A673 (cell line): ENCODE data around the gene THOC1. TPM values are rescaled to one million over a fixed set of nuclear protein-coding genes. Genes with fewer than 3 reads are reported as not detected.
"Not testable (repeated sequence)": the region's sequence is repeated elsewhere in the genome, so short reads cannot be mapped to it uniquely, and the experiment has no call there.

Experiments
- BruUV-seq: library from RNA; stranded (reverse); fragments of 400-500 nt; replicated peaks from 2 replicates; lab custom pipeline; 2021; lab: Mats Ljungman, UMichigan
- CTCF ChIA-PET: fragments of 300-600 bp; sonication (Branson Sonifier 250); formaldehyde crosslinking; loops from one replicate; lab custom pipeline; 2022; ENCODE audit warnings: antibody characterized with exemption; lab: Charles Lee
- POLR2A ChIA-PET: fragments of 300-600 bp; sonication (Branson Sonifier 250); formaldehyde crosslinking; loops from one replicate; lab custom pipeline; 2022; ENCODE audit warnings: antibody characterized with exemption; ENCODE audit not compliant: low non-redundant PET; lab: Charles Lee
- DNase-seq: peaks from one replicate; pipeline ENCODE4 v3.0.0-alpha.2; 2015; ENCODE audit warnings: low spot score
- H3K27ac ChIP-seq: fragments of 200-600 bp; sonication (generic); 2 replicates; pipeline ENCODE4 v1.5.1; 2016; ENCODE audit warnings: mixed run types, low read depth, mild to moderate bottlenecking, mixed read lengths, antibody characterized with exemption, low read length; ENCODE audit not compliant: poor library complexity, severe bottlenecking
- H3K27me3 ChIP-seq: fragments of 200-600 bp; sonication (generic); replicated peaks from 2 replicates; pipeline ENCODE4 v1.6.1; 2017; ENCODE audit warnings: mixed run types, low read depth, mild to moderate bottlenecking, mixed read lengths, antibody characterized with exemption, low read length; ENCODE audit not compliant: insufficient read depth, poor library complexity
- H3K36me3 ChIP-seq: fragments of 200-600 bp; sonication (generic); 2 replicates; pipeline ENCODE4 v1.6.1; 2016; ENCODE audit warnings: mixed run types, mild to moderate bottlenecking, mixed read lengths, antibody characterized with exemption, low read length; ENCODE audit not compliant: insufficient read depth, poor library complexity, severe bottlenecking
- H3K4me1 ChIP-seq: fragments of 200-600 bp; sonication (generic); 2 replicates; pipeline ENCODE4 v1.6.1; 2017; ENCODE audit warnings: mixed run types, mild to moderate bottlenecking, mixed read lengths, antibody characterized with exemption, low read length; ENCODE audit not compliant: insufficient read depth, poor library complexity, severe bottlenecking
- H3K4me3 ChIP-seq: fragments of 200-600 bp; sonication (generic); 2 replicates; pipeline ENCODE4 v1.5.1; 2016; ENCODE audit warnings: low read depth, mixed run types, mild to moderate bottlenecking, mixed read lengths, low read length; ENCODE audit not compliant: poor library complexity, severe bottlenecking
- H3K9me3 ChIP-seq: fragments of 200-600 bp; sonication (generic); 2 replicates; pipeline ENCODE4 v1.6.1; 2016; ENCODE audit warnings: mixed run types, low read depth, mild to moderate bottlenecking, mixed read lengths, antibody characterized with exemption, low read length; ENCODE audit not compliant: poor library complexity, severe bottlenecking
- CTCF ChIP-seq: fragments of 300-800, 200-600 bp; sonication (generic); conservative IDR thresholded peaks from 2 replicates; pipeline ENCODE4 v1.5.1; 2017; ENCODE audit warnings: low read depth, mild to moderate bottlenecking, antibody characterized with exemption, low read length, moderate library complexity, mixed read lengths
- EZH2 ChIP-seq: fragments of 200-600 bp; sonication (generic); IDR thresholded peaks from 2 replicates; pipeline ENCODE4 v1.6.1; 2017; ENCODE audit warnings: borderline replicate concordance, low read depth, mild to moderate bottlenecking, mixed read lengths, antibody characterized with exemption, low read length; ENCODE audit not compliant: poor library complexity, severe bottlenecking
- intact Hi-C: fragments of 100-400 bp; cut with micrococcal nuclease; formaldehyde crosslinking; loops from one replicate; pipeline ENCODE4 v1.10.0; 2022; ENCODE audit not compliant: unreplicated experiment
- total RNA-seq: library from RNA; stranded (reverse); gene quantifications from 2 replicates; pipeline ENCODE4 v1.2.3, GENCODE V29; 2021

Gene THOC1
- total RNA-seq, 1 experiment from 2014 or later = 76.7 TPM

- no TSS peak for BruUV-seq
- CTCF ChIA-PET = no interaction called here
- Histone ChIP-seq H3K9me3 (no peaks in the 10 kb centered on the region), H3K27ac (no peak overlapping the region), H3K27me3 (no peaks in the 10 kb centered on the region), H3K4me1 (no peaks in the 10 kb centered on the region), H3K4me3 (no peak overlapping the region), H3K36me3 (no peaks in the 10 kb centered on the region)
- no peak for TF ChIP-seq EZH2
- peak; percentile 48 for TF ChIP-seq CTCF
- POLR2A ChIA-PET = no interaction called here
- intact Hi-C loops = loop anchor here (5.0 kb wide), 2 partner anchors 175 to 540 kb away; no protein-coding TSS in a partner anchor
- peak; percentile 9 for DNase-seq
Observed at GRCh38 chr18:292271-292670, 24.4 kb upstream of the THOC1 start.

- H3K27ac ChIP-seq, POLR2A ChIA-PET, H3K27me3 ChIP-seq, H3K4me1 ChIP-seq, BruUV-seq, CTCF ChIA-PET, H3K36me3 ChIP-seq, H3K4me3 ChIP-seq, H3K9me3 ChIP-seq, DNase-seq: not testable (repeated sequence)
- intact Hi-C loops = loop anchor here (5.0 kb wide), 2 partner anchors 177 to 542 kb away; no protein-coding TSS in a partner anchor
Observed at GRCh38 chr18:289970-290369, 22.1 kb upstream of the THOC1 start.

GRCh38 chr18:289026-289425, 21.2 kb upstream of the THOC1 start:
- no peaks in the 10 kb centered on the region for H3K9me3 ChIP-seq
- intact Hi-C loops = no loop called here
- ChIA-PET POLR2A (no interaction called here), CTCF (no interaction called here)
- H3K4me3 ChIP-seq = no peak overlapping the region
- H3K36me3 ChIP-seq = no peaks in the 10 kb centered on the region
- H3K4me1 ChIP-seq = no peaks in the 10 kb centered on the region
- H3K27me3 ChIP-seq = no peaks in the 10 kb centered on the region
- no TSS peak for BruUV-seq
- DNase-seq = no peak
- TF ChIP-seq EZH2 (no peak), CTCF (no peak)
- H3K27ac ChIP-seq = no peak overlapping the region

DNA sequence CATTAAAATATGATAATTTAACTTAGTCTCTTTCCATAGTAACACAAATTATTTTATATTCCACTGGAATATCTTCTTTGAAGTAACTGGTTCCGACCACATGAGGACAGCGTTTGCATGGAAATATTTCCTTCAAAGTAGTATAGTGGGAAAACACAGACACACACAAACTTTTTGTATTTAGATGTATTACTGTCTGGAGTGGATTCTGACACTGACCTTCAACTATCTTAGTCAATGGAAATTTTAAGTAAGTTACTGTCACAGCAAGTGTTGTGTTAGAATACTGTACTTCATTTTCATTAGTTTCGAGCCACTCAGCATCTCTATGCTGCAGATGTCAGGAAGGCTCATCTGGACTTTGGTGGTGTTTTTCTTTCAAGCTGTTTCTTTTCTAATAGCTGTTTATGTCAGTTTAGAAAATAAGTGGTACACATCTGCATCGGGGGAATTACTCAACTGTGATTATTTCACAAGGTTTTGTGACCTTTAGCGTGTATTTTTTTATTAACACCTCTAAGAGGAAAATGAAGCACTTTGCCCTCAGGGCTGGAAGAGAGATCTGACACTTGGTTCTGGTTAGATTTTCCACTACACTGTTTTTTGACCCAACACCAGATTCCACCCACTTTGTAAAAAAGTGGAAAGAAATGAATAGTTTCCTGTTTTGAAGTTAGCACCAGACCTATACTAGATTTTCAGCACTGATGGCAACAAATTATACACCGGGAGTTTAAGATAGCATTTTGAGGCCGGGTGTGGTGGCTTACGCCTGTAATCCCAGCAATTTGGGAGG, 18.9 kb upstream of the THOC1 start:
- TF ChIP-seq EZH2 (no peak), CTCF (peak; percentile 65)
- no peak overlapping the region for H3K4me3 ChIP-seq
- no peaks in the 10 kb centered on the region for H3K4me1 ChIP-seq
- H3K27me3 ChIP-seq = no peaks in the 10 kb centered on the region
- H3K27ac ChIP-seq = no peak overlapping the region
- POLR2A ChIA-PET = no interaction called here
- DNase-seq = peak; percentile 43
- H3K9me3 ChIP-seq = no peaks in the 10 kb centered on the region
- no peaks in the 10 kb centered on the region for H3K36me3 ChIP-seq
- intact Hi-C loops = loop anchor here (1.0 kb wide), 1 partner anchor 330 kb away; no protein-coding TSS in a partner anchor
- no TSS peak for BruUV-seq
- CTCF ChIA-PET = no interaction called here
